HG02623 (cell line): Measurements from ENCODE around the gene DAAM1.

ENCODE experiments used
- ATAC-seq: cut with Tn5 transposase; IDR thresholded peaks from one replicate; pipeline ENCODE4 v1.9.1; 2021; ENCODE audit warnings: moderate library complexity; ENCODE audit not compliant: unreplicated experiment

The DAAM1 gene

DNA sequence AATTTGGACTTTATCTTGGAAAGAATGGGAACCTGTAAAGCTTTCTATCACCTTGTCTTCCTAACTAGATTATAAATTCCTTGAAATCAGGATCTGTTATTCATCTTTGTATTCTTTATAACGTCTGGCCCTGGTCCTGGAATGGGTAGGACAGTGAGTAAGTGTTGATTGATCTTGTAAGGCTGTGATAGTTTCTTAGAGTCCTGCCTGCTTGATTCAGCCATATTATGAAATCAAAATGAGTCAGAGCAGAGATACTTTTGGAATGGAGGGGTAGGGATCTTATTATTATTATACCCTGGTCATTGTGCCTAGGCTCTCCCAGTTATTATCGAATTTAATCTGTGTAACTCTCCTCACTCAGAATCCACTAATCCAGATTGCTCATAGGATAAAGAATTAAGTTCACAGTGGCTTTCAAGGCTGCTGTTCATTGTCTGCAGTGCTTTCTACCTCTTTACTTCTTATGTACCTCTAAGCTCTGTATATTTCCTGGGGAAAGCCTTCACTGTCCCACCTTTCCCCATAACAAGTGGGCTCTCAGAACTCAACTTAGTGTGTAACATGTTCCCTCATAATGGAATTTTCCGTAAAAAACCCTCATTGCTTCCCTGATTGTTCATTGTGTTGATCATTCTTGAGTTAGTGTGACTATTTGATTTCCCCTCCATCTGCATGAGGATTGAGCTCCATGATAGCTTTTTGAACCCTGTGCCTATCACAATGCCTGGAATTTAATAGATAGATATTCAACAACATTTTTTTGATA, 93.3 kb downstream of the DAAM1 start:
- ATAC-seq, result no peak

DNA sequence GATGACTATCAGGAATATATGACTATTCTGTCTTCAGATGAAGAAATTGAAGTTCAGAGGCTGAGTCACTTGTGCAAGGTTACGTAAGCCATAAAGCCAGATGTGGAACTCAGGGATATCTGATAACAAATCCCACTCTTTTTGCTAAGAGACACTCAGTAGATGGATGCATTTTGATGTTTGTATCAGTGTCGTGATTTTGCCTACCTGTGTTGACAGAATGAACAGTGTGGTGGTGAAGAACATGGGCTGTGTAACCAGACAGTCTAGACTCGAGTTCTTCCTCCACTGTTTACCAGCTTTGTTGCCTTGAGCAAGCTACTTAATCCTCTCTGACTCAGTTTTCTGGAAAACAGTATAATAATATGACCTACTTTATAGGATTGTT, 93.9 kb downstream of the DAAM1 start:
- no peak for ATAC-seq

DNA sequence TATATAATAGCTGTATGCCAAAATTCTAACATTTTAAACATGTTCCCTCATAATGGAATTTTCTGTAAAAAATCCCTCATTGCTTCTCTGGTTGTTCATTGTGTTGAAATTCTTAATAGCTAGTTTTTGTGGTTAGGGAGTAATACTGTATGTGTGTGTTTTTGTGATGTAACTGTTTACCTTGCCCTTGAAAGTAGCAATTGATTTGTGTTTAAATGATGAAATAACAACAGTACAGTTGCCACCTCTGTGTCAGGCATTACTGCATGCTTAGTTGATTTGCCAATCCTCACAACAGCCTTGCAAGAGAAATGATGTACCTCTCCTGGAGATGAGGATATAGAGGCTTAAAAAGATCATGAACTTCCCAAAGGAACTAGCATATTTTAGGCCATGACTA, 94.9 kb downstream of the DAAM1 start:
- no peak for ATAC-seq

DNA sequence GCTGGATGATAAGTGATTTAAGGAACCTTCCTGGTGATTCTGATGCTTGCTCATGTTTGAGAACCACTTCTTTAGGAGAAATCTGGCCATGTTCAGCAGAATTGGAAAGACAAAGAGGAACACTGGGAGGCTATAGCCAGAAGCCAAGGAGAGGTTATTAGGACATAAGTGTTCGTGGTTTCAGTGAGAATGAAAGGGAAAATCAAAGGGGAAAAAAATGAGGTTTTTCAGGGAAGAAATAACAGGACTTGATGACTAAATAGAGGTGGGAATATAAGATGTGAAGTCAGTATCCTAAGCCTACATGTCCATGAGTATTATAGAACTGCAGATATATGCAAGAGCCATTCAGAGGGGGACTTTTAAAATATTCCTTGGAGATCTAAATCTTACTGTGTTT, 95.6 kb downstream of the DAAM1 start:
- no peak for ATAC-seq

DNA sequence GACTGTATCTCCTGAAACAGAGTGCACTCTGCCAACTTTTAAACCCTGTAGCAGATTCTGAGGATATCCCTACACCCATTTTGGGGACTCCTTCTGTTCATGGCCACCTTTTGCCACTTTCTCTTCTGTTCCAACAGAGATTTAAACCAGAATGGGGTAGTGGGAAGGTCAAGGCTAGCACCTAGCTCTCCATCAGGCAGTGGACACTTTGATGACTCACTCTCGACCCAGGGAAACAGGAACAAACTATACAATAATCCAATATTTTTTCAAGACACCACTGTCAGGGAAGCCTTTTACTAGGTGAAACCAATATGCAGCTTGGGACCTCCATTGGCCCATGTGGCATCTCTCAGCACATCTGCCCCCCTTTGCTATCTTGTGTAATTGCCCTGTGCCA, 103.6 kb downstream of the DAAM1 start:
- no peak for ATAC-seq

DNA sequence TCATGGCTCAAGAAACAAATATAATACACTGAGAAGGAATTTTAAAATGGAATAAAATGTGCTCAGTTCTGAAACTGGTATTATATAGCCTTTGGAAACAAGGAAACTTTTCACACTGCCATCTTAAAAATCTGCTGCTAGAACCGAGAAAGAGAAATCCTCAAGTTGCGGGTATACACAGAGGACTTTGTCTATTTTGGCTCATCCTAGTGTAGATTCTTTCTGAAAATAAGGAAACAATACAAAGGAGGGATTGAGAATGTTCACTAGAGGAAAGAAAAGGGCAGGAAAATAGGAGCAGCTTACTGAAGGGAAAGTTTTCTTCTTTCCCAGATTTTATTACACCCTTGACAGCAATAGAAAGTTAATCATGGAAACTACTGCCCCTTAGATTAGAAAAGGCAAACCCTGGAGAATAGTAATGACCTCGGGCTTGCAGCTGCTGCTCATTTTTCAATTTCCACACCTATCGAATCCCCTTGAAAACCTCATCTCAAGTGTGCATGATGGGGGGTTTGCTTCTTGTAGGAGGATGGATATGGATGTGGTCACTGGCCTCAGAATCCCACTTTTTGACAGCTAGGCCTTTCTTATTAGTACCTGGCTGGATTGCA, 104.6 kb downstream of the DAAM1 start:
- no peak for ATAC-seq

DNA sequence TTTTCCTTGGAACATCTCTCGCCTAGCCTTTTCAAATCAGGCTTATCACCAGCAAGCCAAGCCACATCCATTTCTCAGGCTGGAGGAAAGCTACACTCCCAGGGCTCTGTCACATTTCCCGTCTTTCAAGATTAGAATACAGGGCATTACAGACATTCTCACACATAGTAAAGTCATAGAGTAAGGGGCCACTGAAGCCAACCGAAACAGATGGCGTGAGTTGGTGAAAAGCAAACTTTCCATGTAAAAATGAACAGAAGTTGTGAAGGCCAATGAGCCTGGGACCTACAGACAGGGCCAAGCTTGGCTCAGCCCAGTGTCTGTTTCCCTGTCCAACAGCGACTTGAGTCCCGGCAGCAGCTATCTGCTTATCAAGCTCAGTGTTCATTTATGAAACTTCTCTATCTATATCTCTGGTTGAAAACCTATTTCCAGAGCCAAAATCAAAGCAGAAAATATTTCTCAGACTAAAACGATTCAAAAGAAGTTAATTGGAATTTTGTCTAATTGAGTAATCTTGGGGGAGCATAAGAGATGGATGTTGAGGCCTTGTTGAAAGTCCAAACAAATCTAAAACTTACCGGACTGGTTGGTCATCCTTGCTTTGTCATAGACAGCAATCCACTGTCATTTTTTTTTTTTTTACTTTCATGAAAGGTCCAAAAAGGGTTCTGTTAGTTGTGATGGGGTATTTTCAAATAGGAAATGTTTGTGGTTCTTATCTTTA, 105.6 kb downstream of the DAAM1 start:
- no peak for ATAC-seq

DNA sequence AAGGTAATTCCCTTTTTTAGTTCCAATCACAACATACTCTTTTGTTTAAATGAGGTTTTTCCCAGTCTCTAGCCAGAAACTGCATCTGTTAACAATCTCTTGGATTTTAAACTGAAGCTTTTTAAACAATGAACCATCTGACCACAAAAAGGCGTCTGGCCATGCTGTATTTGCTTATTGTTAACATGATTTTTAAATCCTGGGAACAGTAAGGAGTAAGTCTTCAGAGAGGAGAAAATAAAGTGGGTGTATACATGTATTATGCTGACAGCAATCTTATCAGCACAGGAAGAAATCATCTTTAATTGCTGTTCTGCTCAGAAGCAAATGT, 106.2 kb downstream of the DAAM1 start:
- ATAC-seq, result no peak

DNA sequence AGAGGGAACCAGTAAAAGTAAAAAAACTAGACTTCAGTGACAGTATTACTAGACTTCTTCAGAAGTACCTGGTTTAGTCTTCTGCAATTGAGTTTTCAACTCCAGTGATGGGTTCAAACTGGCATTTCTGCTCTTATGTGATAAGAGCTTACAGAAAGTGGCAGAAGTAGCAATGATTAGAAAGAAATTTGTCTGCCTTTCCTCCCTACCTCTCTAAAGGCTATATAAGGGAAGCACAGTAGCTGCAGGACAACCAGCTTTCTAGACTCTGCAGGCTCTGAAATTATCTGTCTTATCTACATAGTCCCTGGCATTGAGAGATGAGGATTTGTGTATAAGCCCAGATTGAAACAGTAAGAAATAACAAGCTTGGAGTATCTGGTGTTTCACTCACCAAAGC, 107.5 kb downstream of the DAAM1 start:
- no peak for ATAC-seq

DNA sequence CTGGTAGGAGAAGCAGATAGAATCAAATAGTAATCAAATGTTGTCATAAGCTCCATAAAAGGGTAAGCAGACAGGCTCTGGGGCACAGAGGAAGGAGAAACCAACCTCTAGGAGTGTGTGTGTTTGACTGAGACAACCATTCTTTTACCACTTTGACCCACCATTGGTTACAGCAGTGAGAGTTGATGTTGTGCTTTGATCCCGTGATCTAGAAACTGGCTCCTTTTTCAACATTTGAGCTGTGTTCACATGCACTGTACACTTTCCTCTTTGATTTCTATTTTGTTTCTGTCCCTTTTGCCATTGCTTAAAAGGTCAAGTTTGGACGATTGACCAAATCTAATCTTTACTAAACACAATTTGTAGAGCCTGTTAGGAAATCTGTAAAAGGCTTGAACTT, 108.0 kb downstream of the DAAM1 start:
- ATAC-seq, result no peak

DNA sequence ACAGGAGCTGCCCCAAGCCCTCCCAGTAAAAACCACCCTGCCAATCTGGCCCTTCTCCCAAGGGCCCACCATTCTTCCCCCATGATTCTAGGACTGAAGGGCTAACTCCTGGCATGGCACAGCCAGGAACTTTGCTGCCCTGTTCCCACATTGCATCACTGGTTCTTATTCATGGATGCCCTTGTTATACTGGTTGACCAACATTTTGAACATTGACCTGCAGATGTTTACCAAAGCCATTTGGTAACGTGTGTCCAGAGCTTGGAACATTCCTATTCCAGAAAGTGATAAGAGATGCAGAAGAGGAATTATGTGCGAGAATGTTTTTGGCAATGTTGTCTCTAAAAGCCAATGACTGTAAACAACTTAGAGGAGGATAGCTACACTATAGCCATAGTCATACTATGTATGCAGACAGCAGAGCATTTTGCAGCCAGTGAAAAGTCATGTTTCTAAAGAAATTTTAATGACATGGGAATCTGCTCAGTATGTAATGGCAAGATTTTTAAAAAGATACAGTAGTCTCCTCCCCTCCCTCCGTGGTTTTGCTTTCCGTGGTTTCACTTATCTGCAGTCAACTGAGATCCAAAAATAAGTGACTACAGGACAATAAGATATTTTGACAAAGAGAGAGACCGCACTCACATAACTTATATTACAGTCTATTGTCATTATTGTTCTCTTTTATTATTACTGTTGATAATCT, 108.8 kb downstream of the DAAM1 start:
- ATAC-seq, result no peak

DNA sequence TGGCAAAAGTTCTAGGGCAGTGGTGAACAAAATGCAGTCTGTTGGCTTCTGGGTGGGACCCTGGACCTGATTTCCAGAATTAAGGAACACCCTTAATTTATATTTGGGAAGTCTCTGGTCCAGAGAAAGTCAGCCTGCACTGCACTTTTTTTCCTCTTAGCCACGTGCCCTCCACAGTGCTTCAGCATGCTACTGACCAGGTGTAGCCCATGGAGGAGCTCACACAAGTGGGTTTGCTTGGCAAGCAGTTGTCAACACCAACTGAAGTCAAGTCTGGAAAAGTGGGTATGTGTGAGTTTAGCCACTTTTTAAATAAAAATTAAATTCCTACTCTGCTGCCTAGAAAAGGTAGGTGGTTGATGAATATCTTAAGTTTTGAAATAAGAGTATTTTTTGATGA, 111.3 kb downstream of the DAAM1 start:
- ATAC-seq, result no peak

DNA sequence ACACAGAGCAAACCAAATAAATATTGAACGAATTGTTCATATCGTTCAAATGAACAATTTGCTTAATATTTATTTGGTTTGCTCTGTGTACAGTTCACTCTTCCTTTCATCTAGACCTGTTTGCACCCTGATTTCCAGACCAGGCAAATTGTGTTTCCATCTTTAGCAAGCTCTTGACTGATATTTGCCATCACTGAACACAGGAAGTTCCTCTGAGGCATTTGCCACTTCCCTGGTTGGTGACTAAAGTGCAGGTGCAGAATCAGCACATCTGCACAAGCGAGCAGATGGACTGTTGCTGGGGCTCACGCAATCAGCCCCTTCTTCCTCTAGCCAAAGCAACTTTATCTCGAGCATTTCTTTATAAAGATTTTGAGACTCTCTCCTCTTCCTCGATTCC, 112.9 kb downstream of the DAAM1 start:
- ATAC-seq, result peak; percentile 82

DNA sequence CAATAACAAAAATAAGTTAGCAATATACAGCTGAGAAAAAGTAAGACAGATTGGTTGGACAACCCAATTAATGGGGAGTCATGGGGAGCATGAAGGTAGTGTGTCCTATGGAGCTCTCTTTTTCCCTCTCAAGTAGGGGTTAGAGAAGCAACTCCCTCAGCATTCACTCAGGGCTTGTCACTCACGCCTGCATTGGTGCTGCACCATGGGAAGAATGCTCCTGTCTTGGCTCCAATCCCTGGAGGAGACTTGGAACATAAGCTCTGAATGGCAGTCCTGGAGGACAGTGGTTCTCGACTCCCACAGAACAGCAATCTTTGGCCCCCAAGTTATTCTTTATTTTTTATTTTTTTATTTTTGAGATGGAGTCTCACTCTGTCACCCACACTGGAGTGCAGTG, 113.8 kb downstream of the DAAM1 start:
- no peak for ATAC-seq

DNA sequence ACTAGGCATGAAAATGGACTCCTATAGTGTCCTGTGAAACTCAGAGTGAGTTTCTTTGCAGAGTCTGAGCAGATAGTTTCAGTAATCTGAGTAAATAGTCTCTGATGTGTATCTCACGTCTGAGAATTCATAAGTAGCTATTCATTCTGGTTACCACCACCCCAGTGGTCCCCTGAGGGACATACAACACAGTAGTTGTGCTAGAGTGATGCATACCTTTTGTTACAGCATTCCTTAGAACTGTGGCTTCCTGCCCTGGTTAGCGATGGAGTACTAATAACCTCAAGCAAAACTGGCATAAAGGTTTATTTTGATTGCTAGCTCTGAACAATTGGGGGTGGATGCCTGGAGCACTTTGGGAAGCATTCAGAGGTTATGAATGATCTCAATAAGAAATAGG, 114.7 kb downstream of the DAAM1 start:
- no peak for ATAC-seq

DNA sequence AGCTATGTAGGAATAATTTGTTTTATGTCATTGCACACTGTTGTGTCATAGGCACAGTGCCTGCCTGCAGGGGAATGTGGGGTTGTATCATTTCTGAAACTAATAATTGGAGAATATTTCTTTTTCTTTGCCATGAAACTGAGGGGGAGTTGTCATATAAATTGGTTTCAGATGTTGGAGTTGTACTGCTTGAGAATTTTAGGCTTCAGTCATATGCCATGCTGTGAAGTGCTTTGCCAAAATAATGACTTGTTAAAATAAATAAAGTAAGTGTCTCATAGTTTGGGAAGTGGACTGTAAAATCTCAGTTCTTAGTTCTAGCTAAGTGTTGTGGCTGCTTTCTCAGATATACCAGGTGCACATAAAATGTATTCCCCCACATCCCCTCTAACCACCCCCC, 116.8 kb downstream of the DAAM1 start:
- no peak for ATAC-seq

DNA sequence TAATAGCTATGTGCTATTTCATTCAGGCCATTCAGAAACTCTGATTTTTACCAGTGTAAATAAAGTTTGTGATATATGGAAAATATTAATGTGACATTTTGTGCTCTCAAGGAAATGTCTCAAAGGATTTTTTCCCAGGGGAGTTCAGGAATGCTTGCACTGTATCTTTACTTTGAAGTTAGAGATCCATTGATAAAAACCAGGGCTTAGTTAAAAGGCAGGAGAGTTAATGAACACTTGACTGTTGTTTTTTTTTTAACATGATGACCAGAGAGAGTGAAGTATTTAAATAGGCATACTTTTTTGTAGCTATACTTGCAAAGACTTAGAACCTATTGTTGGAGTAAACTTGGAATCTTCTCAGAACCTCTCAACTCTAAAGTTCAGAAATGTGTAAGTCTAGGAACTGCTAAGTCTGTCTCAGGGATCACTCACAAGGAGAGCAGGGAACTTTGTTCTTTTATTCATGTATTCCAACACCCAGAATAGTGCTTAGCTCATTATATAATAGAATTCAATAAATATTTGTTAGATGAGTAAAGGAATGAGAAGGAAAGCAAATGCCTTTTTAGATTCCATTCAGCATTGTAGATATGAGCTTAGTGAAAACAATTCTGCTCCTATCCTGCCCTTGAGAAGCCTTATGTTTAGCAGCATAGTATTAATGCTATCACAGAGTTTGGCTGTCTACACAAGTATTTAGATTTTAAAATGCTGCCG, 117.5 kb downstream of the DAAM1 start:
- ATAC-seq, result no peak

DNA sequence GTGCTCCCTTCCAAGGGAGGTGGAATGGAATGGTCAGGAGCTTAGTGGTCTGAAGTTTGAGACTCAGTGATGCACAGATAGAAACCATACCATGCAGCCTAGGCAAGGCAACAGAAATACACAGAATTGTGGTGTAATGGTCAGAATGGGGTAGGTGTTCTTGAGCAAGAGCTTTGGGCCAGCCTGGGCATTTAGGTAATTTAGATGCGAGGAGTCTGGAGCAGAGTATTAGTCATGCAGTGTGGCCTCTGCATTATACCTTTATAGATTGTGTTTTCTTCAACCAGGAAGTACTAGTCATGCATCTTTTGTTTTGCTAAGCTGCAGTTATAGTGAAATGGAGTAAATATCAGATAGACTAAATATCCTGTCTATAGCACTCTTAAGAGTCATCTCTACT, 118.3 kb downstream of the DAAM1 start:
- no peak for ATAC-seq

DNA sequence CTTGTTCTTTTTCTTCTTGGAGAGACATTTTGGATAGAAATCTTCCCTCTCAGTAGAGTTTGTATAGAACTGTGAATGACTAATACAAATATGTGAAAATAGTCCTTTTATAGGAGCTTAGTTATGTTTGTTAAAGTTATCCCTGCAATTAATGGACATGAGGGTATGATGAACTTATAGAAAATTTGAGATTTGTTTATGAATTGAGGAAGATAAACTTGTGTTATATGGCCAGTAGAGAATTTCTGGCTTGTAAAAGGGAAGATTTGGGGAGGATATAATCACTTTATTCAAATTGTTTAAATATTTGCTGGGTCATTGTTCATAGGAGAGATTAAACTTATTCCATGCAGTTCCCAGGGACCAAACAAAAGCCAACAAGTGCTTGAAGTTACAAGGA, 119.6 kb downstream of the DAAM1 start:
- no peak for ATAC-seq

DNA sequence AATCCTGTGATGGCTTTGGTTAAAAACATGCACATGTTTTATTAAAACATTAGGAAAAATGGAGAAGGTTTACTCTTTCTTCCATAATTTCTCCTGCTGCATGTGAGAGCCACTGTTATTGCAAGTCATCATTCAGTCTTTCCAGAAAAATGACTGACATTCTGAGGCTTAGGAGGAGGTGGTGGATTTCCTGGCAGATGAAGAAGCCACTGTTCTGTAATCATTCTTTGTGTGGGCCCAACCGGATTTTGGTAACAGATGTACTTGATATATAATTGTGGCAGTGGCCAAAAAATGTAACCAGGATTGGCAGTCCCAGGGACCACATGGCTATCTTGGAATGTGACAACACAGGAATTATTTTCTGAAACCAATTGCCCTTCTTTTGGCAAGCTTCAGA, 120.2 kb downstream of the DAAM1 start:
- no peak for ATAC-seq

DNA sequence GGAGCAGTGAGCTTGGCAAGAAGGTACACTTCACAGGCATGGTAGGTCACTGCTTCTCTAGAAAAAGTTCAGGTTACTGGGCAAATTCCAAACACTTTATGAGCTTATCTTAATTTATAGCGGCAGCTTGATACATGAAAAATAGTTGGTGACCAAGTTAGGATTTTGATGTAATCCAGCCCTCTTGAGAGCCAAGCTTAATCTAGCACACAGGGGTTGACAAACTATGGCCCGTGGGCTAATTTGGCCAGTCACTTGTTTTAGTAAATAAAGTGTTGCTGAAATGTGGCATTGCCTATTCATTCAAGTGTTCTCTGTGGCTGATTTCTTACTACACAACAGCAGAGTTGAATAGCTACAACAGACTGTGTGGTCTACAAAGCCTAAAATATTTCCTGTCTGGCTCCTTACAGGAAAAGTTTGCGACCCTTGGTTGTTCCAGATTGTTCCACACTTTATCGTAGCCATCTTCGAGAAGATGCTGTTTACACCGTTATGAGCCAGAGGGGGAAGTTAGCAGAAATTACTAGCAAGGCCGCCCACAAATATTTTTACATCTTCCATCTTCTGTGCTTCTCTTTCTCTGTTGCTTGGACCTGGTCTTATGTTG, 120.9 kb downstream of the DAAM1 start:
- ATAC-seq, result no peak
